ENCODE data around the gene HMCN2. TPM values are rescaled to one million over a fixed set of nuclear protein-coding genes. Genes with fewer than 3 reads are reported as not detected.

The HMCN2 gene
- total and polyA plus RNA-seq, 2 experiments from 2014 or later = 0.50 to 0.54 TPM

DNA sequence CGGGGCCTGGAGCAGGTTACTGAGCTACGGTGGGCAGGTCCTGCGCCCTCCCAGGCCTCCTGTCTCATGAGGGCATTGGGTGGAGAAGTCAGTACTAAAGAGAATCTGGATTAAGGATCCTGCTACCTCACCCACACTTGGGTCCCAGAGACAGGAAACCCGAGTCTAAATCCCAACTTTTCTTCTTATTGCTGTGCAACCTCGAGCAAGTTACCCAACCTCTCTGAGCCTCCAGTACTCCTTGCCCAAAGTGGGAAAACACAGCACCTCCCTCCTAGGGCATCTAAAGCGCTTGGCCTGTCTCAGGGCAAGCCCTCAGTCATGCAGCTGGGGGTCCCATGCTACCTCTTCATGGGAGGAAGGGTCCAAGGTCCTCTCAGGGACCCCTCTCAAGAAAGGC, 207.4 kb downstream of the HMCN2 start:
- Histone ChIP-seq H3K27ac (no peak overlapping the region), H3K27me3 (no peaks in the 10 kb centered on the region), H3K9me3 (ENCODE audit: low read depth) (no peaks in the 10 kb centered on the region), H3K9me2 (replicated peaks; ENCODE audit: insufficient read depth) (no peaks in the 10 kb centered on the region), H3K4me1 (ENCODE audit: insufficient read depth) (no peaks in the 10 kb centered on the region), H3K79me2 (no peaks in the 10 kb centered on the region), H3K4me3 (no peak overlapping the region), H3K4me2 (no peak overlapping the region), H3K36me3 (replicated peaks; ENCODE audit: insufficient read depth, low read depth) (no peaks in the 10 kb centered on the region), H2AFZ (no peak overlapping the region), H4K20me1 (ENCODE audit: insufficient read depth, poor library complexity, severe bottlenecking) (no peaks in the 10 kb centered on the region)
- DNase-seq (ENCODE audit: low spot score) = no peak
- WGBS (ENCODE audit: low lambda C conversion rate, missing lambda C conversion rate) = 98% methylated on average over 6 of the region's 6 CpGs
- TF ChIP-seq EZH2phosphoT487 (IDR thresholded peaks at IDR 0.05; ENCODE audit: low read depth, severe bottlenecking, unreplicated experiment) (no peak), EZH2 (IDR thresholded peaks at IDR 0.05; ENCODE audit: borderline replicate concordance) (no peak)
- TF ChIP-seq, protein P1, sequence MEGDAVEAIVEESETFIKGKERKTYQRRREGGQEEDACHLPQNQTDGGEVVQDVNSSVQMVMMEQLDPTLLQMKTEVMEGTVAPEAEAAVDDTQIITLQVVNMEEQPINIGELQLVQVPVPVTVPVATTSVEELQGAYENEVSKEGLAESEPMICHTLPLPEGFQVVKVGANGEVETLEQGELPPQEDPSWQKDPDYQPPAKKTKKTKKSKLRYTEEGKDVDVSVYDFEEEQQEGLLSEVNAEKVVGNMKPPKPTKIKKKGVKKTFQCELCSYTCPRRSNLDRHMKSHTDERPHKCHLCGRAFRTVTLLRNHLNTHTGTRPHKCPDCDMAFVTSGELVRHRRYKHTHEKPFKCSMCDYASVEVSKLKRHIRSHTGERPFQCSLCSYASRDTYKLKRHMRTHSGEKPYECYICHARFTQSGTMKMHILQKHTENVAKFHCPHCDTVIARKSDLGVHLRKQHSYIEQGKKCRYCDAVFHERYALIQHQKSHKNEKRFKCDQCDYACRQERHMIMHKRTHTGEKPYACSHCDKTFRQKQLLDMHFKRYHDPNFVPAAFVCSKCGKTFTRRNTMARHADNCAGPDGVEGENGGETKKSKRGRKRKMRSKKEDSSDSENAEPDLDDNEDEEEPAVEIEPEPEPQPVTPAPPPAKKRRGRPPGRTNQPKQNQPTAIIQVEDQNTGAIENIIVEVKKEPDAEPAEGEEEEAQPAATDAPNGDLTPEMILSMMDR (IDR thresholded peaks at IDR 0.05; ENCODE audit: poor library complexity) = no peak

DNA sequence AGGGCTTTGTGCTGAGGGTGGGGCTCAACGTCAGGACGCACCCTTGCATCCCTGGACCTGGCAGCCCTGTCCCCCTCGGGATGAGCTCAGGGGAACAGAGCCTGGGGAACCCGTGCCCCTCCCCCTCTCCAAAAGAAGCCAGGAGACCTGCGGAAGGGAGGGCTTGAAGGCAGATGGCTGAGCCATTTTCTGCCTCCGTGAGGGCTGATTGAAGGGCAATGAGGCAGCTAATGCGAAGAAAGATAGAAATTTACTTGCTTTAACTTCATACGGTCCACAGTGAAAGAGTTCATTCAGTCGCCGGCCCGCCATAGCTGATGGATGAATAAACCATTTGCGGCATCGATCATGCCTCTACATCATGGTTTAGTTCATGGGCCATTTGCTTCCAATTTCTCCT, 208.0 kb downstream of the HMCN2 start:
- Histone ChIP-seq H3K4me1 (ENCODE audit: insufficient read depth) (no peaks in the 10 kb centered on the region), H3K27ac (no peak overlapping the region), H3K36me3 (replicated peaks; ENCODE audit: insufficient read depth, low read depth) (no peaks in the 10 kb centered on the region), H4K20me1 (ENCODE audit: insufficient read depth, poor library complexity, severe bottlenecking) (no peaks in the 10 kb centered on the region), H3K4me2 (no peak overlapping the region), H3K9me3 (ENCODE audit: low read depth) (no peaks in the 10 kb centered on the region), H3K9me2 (replicated peaks; ENCODE audit: insufficient read depth) (no peaks in the 10 kb centered on the region), H3K4me3 (no peak overlapping the region), H2AFZ (no peak overlapping the region), H3K27me3 (no peaks in the 10 kb centered on the region), H3K79me2 (no peaks in the 10 kb centered on the region)
- WGBS (ENCODE audit: low lambda C conversion rate, missing lambda C conversion rate) = 72% methylated on average over 13 of the region's 13 CpGs
- DNase-seq (ENCODE audit: low spot score) = no peak
- TF ChIP-seq EZH2phosphoT487 (IDR thresholded peaks at IDR 0.05; ENCODE audit: low read depth, severe bottlenecking, unreplicated experiment) = no peak
- TF ChIP-seq, protein P1 (IDR thresholded peaks at IDR 0.05; ENCODE audit: poor library complexity) = no peak
- no peak for TF ChIP-seq EZH2 (IDR thresholded peaks at IDR 0.05; ENCODE audit: borderline replicate concordance)

DNA sequence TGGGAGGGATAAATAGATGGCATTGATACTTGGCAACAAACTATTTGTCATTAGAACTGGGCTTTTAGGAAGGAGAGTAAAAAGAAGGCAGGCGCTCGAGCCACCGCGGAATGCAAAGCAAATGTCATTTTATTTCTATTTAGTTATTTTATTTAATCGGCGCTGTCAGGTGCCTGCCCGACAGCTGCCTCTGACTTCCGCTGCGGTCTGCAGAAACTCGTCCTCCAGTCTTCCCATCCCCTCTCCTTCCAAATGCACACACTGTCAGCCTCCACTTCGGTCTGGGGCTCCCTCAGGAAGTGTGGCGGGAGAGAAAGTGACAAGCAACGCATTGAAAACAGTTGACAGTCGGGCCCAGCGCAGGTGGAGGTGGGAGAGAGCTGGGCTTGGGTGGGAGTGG, 208.5 kb downstream of the HMCN2 start:
- 70% methylated on average over 15 of the region's 15 CpGs for WGBS (ENCODE audit: low lambda C conversion rate, missing lambda C conversion rate)
- Histone ChIP-seq H3K9me2 (replicated peaks; ENCODE audit: insufficient read depth) (no peaks in the 10 kb centered on the region), H3K4me2 (no peak overlapping the region), H3K9me3 (ENCODE audit: low read depth) (no peaks in the 10 kb centered on the region), H4K20me1 (ENCODE audit: insufficient read depth, poor library complexity, severe bottlenecking) (no peaks in the 10 kb centered on the region), H3K4me3 (no peak overlapping the region), H3K79me2 (no peaks in the 10 kb centered on the region), H3K27me3 (no peaks in the 10 kb centered on the region), H3K36me3 (replicated peaks; ENCODE audit: insufficient read depth, low read depth) (no peaks in the 10 kb centered on the region), H3K4me1 (ENCODE audit: insufficient read depth) (no peaks in the 10 kb centered on the region), H2AFZ (no peak overlapping the region), H3K27ac (no peak overlapping the region)
- no peak for DNase-seq (ENCODE audit: low spot score)
- TF ChIP-seq, protein P1 (IDR thresholded peaks at IDR 0.05; ENCODE audit: poor library complexity) = no peak
- TF ChIP-seq EZH2 (IDR thresholded peaks at IDR 0.05; ENCODE audit: borderline replicate concordance) (no peak), EZH2phosphoT487 (IDR thresholded peaks at IDR 0.05; ENCODE audit: low read depth, severe bottlenecking, unreplicated experiment) (no peak)

Data from hepatocyte (in vitro differentiated cells).